Renal cortical epithelial cell (primary cell): Measurements from ENCODE around the gene BMPER. TPM values are rescaled to one million over a fixed set of nuclear protein-coding genes. Genes with fewer than 3 reads are reported as not detected.
A peak's percentile ranks its signal among the peaks of the same experiment; 100 is the strongest.

Experiments used
- DNase-seq: peaks from one replicate; pipeline ENCODE4 v3.0.0-alpha.2; 2011; ENCODE audit warnings: low read depth
- total RNA-seq: library from RNA; depleted of rRNA; stranded (reverse); fragments of >200 nt; gene quantifications from 2 replicates; pipeline ENCODE4 v1.2.3, GENCODE V29; 2014

The BMPER gene
- total RNA-seq, 1 donor from 2014 or later: 0.35 TPM

GRCh38 chr7:34062341-34062740, 157.0 kb downstream of the BMPER start:
- DNase-seq: peak; percentile 2

- no peak for DNase-seq
These were observed 157.5 kb downstream of the BMPER start for GRCh38 chr7:34062826-34063225.

- DNase-seq: no peak
These were observed 159.3 kb downstream of the BMPER start for GRCh38 chr7:34064519-34065158.

DNA sequence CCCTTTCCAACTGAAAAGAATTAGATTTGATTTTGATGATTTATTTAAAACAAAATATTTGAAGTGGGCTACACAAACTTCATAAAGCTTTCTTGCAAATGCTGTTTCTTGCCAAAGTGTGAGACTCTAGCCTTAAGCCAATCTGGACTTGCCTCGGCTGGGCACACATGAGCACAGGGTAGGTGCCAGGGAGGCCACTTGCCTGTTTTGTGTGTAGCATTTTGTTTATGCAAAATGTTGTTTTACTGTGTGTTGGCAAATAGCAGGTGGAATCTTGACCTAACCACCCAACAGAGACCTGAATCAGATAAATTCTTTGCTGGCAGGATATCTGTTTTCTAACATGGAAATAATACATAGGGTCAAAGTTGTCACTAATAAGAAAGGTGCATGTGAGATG, 161.1 kb downstream of the BMPER start:
- no peak for DNase-seq

DNA sequence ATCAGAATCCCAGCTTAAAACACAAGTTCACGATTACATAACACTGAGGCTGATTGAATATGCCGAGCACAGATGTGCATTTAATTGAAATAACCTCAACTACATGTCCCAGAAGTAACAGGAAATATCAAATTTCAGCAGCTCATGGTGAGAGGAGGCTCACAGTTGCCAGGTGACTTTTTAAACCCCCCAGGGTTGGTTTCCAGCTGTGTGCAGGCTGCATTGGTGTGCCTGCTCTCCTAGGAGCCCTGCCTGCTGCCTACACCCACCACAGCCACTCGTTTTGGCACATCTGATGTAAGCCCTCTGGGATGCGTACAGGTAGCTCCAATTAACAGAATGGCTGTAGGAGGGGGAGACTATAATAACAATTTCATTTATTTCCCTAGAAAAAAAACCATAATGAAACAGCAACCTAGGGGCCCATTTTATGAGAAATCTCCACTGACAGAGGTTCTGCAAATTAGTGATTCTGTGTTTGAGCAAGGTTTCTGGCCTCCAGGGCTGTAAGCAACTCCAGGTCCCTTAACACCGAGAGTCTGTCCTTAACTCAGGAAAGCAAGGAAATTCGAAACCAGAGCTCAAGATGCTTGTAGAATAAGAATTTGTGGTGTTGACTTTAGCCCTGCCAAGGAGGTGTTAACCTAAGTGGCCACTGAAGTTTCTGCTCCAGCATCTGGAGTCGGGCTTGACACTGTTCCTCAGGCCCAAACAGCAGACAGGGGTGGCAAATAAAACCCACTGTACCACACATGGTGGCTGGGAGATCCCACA, 161.9 kb downstream of the BMPER start:
- DNase-seq: peak; percentile 6

- DNase-seq: peak; percentile 20
These were observed 164.3 kb downstream of the BMPER start for GRCh38 chr7:34069676-34070075.

DNA sequence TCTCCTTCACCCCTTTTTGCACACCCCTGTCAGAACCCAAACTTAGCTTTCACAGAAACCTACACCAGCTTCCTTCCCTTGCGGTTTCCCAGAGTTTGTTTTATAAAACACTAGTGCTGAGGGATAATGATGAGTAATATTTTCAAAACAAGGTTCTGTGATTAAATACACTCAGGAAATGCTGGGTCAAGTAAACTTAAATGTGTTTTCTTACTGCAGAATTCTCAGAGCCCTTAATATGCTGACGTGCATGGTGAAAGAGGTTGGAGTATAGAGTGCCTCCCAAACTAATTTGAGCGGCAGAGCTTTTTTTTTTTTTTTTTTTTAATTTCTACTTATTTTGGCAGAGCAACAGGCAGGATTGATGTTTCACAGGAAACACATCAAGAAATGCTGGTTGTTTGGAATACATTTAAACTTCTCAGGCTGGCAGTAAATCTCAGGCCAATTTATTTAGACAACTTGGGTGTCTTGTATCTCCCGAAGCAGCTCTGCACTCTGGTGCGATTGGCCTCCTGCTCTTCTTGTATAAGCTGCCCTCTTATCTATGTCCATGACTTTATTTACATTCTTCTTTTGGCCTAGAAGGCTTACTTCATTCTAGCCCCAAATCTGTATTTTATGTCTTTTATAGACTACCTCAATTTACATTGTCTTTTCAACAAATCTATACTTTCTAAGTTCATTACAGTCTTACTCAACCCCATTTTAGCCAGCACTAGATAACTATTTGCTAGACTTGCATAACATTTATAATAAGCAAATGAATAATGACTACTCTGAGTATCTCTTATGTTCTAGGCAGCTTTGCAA, 165.4 kb downstream of the BMPER start:
- DNase-seq: no peak

GRCh38 chr7:34073676-34074075, 168.3 kb downstream of the BMPER start:
- DNase-seq: no peak

DNA sequence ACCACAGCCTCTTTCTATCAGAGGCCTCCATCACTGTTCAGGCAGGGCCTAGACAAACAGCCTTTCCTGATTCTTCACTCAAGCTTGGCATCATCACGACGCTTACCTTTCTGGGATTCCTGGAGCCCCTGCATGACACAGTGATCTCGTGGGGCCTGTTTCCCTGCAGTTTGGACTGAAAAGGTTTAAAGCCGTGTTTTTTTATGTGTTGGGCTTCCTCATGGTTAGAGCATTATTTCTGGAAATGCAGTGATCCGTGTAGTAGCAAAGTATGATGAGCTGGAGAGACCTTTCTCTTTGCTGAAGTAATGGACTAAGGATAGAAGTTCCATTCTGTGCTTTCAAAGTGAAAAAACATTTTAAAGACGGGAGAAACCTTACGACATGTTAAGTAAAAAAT, 169.1 kb downstream of the BMPER start:
- peak; percentile 5 for DNase-seq

DNA sequence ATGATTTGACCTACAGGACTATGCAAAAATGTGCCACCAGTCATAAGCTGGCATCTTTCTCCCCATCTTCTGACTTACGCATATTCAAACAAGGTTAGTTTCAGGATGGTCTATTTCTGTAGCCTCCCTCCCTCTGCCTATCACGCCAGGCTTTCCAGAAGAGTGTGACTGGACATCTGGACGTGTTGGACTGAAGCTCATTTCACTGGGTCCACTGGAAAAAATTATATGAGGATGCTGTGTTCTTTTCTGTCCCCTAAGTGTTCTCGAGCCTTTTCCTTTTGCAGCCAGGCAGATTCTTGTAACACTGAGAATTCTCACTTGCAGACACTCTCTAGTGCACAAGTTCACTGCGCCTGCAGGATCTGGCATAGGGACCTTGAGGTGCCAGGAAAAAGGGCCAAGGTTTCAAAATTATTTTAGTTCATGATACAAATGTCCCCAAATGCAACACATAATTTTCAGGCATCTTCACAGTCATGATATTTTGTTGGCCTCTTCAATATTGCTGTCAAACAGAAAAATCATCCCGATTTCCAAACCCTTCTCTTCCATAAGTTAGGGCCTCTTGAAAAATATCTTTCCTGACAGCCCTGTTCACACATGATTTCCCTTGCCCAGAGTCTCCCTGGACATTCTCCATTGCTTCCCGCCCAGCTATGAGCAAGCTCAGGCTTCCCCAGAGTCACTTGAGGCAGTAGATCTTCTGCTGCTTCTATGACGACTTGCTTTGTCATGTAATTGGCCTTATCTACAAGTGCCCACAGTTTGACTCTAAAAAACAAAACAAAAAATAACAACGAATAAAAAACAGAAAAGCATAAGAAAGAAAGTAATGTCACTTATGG, 170.4 kb downstream of the BMPER start:
- no peak for DNase-seq

DNA sequence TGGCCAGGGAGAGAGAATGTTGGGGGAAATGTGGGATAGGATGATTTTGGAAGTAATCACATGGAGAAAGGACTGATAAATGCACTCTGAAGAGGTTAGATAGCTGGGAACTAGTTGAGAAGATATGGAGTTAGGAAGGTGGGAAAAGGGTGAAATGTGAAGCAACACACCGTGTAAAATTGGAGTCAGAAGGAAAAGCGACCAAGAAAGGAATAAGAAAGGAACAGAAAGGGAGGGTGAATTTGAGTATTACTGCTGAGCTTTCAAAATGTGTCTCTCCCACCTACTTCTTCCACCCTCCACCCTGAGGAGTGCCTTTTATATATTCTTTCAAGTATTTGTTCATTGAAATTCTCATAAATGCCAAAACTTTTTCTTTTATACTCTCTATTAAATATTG, 171.8 kb downstream of the BMPER start:
- no peak for DNase-seq

DNA sequence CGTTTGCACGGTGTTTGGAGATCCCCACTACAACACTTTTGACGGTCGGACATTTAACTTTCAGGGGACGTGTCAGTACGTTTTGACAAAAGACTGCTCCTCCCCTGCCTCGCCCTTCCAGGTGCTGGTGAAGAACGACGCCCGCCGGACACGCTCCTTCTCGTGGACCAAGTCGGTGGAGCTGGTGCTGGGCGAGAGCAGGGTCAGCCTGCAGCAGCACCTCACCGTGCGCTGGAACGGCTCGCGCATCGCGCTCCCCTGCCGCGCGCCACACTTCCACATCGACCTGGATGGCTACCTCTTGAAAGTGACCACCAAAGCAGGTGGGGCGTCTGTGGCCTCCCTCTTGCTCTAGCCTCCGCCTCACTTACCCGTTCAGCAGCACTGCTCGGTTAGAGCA, 173.5 kb downstream of the BMPER start:
- DNase-seq: no peak

- DNase-seq: peak; percentile 14
These were observed 175.2 kb downstream of the BMPER start for GRCh38 chr7:34080513-34080912.

GRCh38 chr7:34081935-34082334, 176.6 kb downstream of the BMPER start:
- DNase-seq: no peak

GRCh38 chr7:34083440-34083839, 178.1 kb downstream of the BMPER start:
- no peak for DNase-seq

DNA sequence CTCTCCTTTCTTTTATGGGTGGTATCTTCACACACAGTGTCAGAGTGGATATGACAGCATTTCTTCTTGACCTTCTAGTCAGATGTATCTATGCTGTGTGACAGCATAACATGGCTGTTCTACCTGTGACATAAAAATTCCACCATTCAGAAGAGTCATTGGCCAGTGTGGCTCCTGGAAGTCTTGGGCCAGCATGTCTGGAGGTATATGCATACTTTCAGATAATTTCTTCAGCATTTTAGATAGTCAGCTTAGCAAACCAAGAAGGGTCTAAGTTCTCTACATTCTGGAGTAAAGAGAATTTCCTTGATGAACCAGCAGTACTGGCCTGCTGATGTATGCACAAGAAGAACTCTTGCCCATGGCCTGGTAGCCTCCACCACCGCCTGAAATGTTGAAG, 179.3 kb downstream of the BMPER start:
- no peak for DNase-seq

DNA sequence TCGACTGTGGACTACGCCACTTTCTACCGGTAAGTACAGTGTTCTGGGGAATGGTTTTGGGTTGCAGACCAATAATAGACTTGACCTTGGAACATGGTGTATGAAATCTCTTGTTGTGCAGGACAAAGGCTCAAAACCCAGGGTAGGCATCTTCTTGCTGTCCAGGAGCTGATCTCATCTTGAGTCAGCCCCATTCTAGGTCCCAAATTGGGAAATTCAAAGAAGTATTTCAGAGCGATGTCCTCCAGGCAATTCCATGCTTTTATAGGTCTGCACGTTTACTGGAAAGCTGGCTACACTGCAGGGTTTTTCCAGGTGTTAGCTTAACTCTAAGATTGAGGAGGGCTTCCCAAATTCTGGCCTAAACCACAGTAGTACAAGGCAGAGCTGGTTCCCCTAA, 180.7 kb downstream of the BMPER start:
- no peak for DNase-seq

- DNase-seq: no peak
These were observed 181.6 kb downstream of the BMPER start for GRCh38 chr7:34086981-34087380.

DNA sequence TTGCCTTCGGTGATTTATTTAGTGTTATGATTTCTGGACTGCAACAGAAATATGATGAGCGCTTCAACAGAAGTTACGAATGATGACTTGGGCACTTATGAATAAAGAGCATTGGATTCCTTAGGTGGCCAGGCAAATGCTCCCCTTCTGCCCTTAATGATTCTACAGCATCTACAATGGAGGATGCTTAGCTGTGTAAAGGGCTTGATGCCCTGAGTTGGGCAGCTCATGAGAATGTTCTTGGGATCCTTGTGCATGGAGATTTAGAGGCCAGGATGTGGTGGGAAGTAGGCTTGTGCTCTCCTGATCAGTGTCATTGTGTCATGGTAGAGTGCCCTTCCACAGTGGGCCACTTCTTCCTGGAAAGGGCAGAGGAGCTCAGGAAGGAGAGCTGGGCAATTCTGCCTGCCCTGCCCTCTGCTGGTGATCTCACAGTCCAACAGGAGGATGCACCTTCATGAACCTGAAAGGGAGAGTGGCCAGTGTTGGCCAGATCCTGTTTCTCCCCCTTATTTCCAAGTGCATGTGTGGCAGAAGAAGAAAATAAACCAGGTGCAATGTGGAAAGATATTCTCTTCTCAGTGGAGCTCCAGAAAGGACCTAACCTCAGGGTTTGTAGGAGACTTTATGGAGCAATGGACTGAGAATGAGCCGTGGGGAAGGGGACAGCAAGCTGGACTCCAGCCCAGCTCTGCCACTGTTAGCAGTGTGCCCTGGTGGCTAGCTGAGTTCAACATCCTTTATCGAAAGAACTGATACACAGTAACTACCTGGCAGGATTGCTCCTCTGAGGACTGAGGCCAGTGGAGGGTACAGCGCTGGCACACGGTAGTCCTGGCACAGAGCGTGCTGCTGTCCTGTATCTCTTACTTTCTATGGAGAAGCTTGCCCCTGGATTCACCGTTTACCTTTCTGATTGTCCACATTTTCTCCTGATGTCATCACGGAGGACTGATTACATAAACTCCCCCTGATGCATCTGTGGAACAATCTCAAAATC, 182.9 kb downstream of the BMPER start:
- peak; percentile 15 for DNase-seq

DNA sequence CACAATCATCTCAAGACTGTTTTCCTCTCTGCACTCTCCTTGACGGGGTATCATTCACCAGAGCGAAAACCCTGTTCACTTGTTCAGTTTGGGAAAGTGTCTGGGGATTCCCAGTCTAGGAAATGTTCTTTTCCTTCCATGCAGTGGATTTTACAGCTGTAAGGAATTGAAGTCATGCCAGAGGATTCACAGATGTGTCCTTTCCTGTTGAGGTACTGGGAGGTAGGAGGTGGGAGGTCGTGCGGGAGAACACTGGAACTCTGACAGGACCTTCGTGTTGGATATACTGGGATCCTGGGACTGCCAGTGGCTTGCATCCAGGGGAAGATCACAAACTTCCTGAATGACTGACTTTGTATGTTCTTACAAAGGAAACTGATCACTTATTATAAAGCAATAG, 185.5 kb downstream of the BMPER start:
- no peak for DNase-seq
